DMS114 treated with DMSO at 0.1 percent for 48 hours (cell line): ENCODE measurements around the gene SERPINA12.

Experiments used
- DNase-seq: peaks from one replicate; lab custom pipeline; 2025; ENCODE audit not compliant: unreplicated experiment; lab: John Stamatoyannopoulos, UW

The SERPINA12 gene

GRCh38 chr14:94441531-94442205 lies 67.6 kb downstream of the SERPINA12 start:
- DNase-seq: no peak

GRCh38 chr14:94441130-94441529 lies 68.1 kb downstream of the SERPINA12 start:
- DNase-seq: no peak

GRCh38 chr14:94439453-94440057 lies 69.7 kb downstream of the SERPINA12 start:
- DNase-seq: no peak
